ENCODE results near the gene ZNHIT6.

DNA sequence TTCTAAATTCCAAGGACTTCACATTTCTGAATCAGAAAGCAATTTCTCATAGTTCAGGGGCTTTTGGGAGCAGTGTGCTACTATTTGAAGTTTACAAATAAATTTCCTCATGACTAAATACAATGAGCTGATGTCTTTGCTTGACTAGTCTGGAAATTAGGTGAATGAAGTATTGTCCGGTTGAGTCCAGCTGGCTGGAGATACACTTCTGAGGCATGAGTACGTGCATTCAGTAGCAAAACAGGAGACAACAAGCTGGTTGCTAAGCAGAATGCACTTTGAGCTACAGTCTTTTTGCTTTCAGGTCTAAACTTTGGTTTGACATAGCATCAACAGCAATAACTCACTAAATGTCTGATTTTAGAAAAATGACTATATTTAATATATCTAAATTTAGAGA is 27.1 kb downstream of the ZNHIT6 start:
- TF ChIP-seq, protein P1, sequence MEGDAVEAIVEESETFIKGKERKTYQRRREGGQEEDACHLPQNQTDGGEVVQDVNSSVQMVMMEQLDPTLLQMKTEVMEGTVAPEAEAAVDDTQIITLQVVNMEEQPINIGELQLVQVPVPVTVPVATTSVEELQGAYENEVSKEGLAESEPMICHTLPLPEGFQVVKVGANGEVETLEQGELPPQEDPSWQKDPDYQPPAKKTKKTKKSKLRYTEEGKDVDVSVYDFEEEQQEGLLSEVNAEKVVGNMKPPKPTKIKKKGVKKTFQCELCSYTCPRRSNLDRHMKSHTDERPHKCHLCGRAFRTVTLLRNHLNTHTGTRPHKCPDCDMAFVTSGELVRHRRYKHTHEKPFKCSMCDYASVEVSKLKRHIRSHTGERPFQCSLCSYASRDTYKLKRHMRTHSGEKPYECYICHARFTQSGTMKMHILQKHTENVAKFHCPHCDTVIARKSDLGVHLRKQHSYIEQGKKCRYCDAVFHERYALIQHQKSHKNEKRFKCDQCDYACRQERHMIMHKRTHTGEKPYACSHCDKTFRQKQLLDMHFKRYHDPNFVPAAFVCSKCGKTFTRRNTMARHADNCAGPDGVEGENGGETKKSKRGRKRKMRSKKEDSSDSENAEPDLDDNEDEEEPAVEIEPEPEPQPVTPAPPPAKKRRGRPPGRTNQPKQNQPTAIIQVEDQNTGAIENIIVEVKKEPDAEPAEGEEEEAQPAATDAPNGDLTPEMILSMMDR (IDR thresholded peaks at IDR 0.05; ENCODE audit: extremely low read depth in 1 of 2, insufficient read depth in 1 of 2, low read depth in 1 of 2, low read length in 2 of 2) = no peak
- TF ChIP-seq POLR2A (IDR thresholded peaks at IDR 0.05; ENCODE audit: low read depth, low read length) = no peak
- TF ChIP-seq, protein P2, sequence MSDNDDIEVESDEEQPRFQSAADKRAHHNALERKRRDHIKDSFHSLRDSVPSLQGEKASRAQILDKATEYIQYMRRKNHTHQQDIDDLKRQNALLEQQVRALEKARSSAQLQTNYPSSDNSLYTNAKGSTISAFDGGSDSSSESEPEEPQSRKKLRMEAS (IDR thresholded peaks at IDR 0.05; ENCODE audit: insufficient read depth, insufficient read length) = no peak
- no peak for TF ChIP-seq EZH2 (IDR thresholded peaks at IDR 0.05; ENCODE audit: borderline replicate concordance, low read depth, low read length, severe bottlenecking)
- TF ChIP-seq JUN (IDR thresholded peaks at IDR 0.05; ENCODE audit: borderline replicate concordance, insufficient read depth, insufficient read length, low read depth) = no peak
